Smooth muscle cell (in vitro differentiated cells): Measurements from ENCODE around the gene UGT2A2. TPM values are rescaled to one million over a fixed set of nuclear protein-coding genes. Genes with fewer than 3 reads are reported as not detected.

Source experiments
- DNase-seq: peaks from one replicate; lab custom pipeline; 2025; ENCODE audit not compliant: unreplicated experiment; lab: John Stamatoyannopoulos, UW
- H2AFZ ChIP-seq: fragments of 200-600 bp; sonication (generic); 2 replicates; pipeline ENCODE4 v1.6.0; 2016; ENCODE audit warnings: antibody characterized with exemption, low read depth, mild to moderate bottlenecking
- H3F3A ChIP-seq: fragments of 200-600 bp; sonication (generic); 2 replicates; pipeline ENCODE4 v1.6.0; 2017; ENCODE audit warnings: antibody characterized with exemption, low read depth
- H3K27ac ChIP-seq: fragments of 200-600 bp; sonication (generic); 2 replicates; pipeline ENCODE4 v1.5.1; 2016; ENCODE audit warnings: low read depth, mild to moderate bottlenecking
- H3K27me3 ChIP-seq: fragments of 200-600 bp; sonication (generic); 2 replicates; pipeline ENCODE4 v1.6.1; 2016; ENCODE audit warnings: low read depth, mild to moderate bottlenecking
- H3K36me3 ChIP-seq: fragments of 200-600 bp; sonication (generic); 2 replicates; pipeline ENCODE4 v1.5.1; 2016; ENCODE audit warnings: low read depth
- H3K4me1 ChIP-seq: fragments of 200-600 bp; sonication (generic); 2 replicates; pipeline ENCODE4 v1.5.1; 2016; ENCODE audit warnings: low read depth
- H3K4me2 ChIP-seq: fragments of 200-600 bp; sonication (generic); 2 replicates; pipeline ENCODE4 v1.6.0; 2016; ENCODE audit warnings: mild to moderate bottlenecking
- H3K4me3 ChIP-seq: fragments of 200-600 bp; sonication (generic); 2 replicates; pipeline ENCODE4 v1.5.1; 2016; ENCODE audit warnings: mild to moderate bottlenecking
- H3K79me2 ChIP-seq: fragments of 200-600 bp; sonication (generic); 2 replicates; pipeline ENCODE4 v1.6.0; 2016; ENCODE audit warnings: low read depth, mild to moderate bottlenecking
- H3K9ac ChIP-seq: fragments of 200-600 bp; sonication (generic); 2 replicates; pipeline ENCODE4 v1.6.0; 2016; ENCODE audit warnings: low read depth
- H3K9me3 ChIP-seq: fragments of 200-600 bp; sonication (generic); replicated peaks from 2 replicates; pipeline ENCODE4 v1.5.1; 2016; ENCODE audit warnings: low read depth
- H4K20me1 ChIP-seq: fragments of 200-600 bp; sonication (generic); 2 replicates; pipeline ENCODE4 v1.6.0; 2016; ENCODE audit warnings: low read depth
- WGBS: methylation state at CpG from one replicate; pipeline ENCODE4 v1.1.7; 2016; ENCODE audit warnings: low lambda C conversion rate; 5-methylcytosine and 5-hydroxymethylcytosine counted together
- polyA plus RNA-seq: library from polyadenylated mRNA; unstranded; fragments of >200 nt; fragmentation: Nextera tagmentation; extraction: Ambion mirVana; gene quantifications from 2 replicates; pipeline ENCODE4 v1.2.1, GENCODE V29; 2016
- total RNA-seq: library from RNA; depleted of rRNA; stranded (reverse); fragments of >200 nt; gene quantifications from 2 replicates; pipeline ENCODE4 v1.2.3, GENCODE V29; 2014
- TF ChIP-seq, protein P1 (sequence below): fragments of 200-600 bp; sonication (generic); IDR thresholded peaks from 2 replicates; pipeline ENCODE4 v1.5.1; 2017; ENCODE audit warnings: borderline replicate concordance, mild to moderate bottlenecking, antibody characterized with exemption; ENCODE audit not compliant: insufficient read depth, poor library complexity, severe bottlenecking

The UGT2A2 gene
- total and polyA plus RNA-seq, 2 experiments from 2014 or later = not detected

DNA sequence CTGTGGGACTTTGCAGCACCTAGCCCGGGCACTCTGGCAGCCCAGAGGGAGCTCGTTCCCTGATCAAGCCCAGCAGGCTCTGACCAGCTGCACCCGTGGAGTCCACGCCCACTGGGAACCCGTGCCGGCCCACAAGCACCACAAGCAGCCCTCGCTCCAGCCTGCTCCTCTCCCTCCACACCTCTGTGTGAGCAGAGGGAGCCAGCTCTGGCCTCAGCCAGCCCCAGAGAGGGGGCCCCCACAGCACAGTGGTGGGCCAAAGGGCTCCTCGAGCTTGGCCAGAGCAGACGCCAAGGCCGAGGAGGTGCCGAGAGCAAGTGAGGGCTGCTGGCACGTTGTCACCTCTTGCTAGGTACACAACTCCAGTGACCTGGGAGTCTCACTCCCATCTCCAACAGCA, 18.7 kb upstream of the UGT2A2 start:
- H2AFZ ChIP-seq = no peak overlapping the region
- no peak for DNase-seq
- H3K9ac ChIP-seq = no peak overlapping the region
- no peak overlapping the region for H3K4me2 ChIP-seq
- H3K9me3 ChIP-seq = no peaks in the 10 kb centered on the region
- TF ChIP-seq, protein P1, sequence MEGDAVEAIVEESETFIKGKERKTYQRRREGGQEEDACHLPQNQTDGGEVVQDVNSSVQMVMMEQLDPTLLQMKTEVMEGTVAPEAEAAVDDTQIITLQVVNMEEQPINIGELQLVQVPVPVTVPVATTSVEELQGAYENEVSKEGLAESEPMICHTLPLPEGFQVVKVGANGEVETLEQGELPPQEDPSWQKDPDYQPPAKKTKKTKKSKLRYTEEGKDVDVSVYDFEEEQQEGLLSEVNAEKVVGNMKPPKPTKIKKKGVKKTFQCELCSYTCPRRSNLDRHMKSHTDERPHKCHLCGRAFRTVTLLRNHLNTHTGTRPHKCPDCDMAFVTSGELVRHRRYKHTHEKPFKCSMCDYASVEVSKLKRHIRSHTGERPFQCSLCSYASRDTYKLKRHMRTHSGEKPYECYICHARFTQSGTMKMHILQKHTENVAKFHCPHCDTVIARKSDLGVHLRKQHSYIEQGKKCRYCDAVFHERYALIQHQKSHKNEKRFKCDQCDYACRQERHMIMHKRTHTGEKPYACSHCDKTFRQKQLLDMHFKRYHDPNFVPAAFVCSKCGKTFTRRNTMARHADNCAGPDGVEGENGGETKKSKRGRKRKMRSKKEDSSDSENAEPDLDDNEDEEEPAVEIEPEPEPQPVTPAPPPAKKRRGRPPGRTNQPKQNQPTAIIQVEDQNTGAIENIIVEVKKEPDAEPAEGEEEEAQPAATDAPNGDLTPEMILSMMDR = no peak
- no peaks in the 10 kb centered on the region for H3K4me1 ChIP-seq
- H3F3A ChIP-seq = no peaks in the 10 kb centered on the region
- no peak overlapping the region for H3K27ac ChIP-seq
- no peak overlapping the region for H3K4me3 ChIP-seq
- WGBS = 96% methylated on average over 12 of the region's 12 CpGs
- no peaks in the 10 kb centered on the region for H4K20me1 ChIP-seq
- H3K36me3 ChIP-seq = no peaks in the 10 kb centered on the region
- H3K27me3 ChIP-seq = no peaks in the 10 kb centered on the region
- H3K79me2 ChIP-seq = no peaks in the 10 kb centered on the region

DNA sequence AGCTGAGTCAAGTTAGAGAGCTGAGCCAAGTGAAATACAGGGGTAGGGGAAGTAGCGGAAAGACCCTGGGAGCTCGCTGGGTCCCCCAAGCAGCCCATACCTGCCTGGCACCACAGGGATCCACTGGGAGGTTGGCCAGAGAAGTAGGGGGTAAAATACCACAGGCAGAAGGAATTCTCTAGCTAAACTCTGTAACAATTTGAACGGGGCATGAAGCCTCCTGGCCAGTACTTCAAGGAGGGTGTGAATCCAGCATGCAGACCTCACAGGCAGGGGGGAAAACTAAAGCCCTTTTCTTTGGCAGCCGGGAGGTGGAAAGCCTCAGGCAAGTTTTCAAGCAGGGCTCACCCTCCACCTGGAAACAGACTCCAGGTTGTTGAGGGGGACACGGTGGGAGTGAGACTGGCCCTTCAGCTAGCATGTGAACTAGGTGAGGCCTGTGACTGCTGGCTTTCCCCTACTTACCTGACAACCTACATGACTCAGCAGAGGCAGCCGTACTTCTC, 17.3 kb upstream of the UGT2A2 start:
- Histone ChIP-seq H3K36me3 (no peaks in the 10 kb centered on the region), H3K4me2 (no peak overlapping the region), H3K4me1 (no peaks in the 10 kb centered on the region), H3F3A (no peaks in the 10 kb centered on the region), H3K4me3 (no peak overlapping the region), H2AFZ (no peak overlapping the region), H3K9ac (no peak overlapping the region), H3K27me3 (no peaks in the 10 kb centered on the region), H3K27ac (no peak overlapping the region), H3K79me2 (no peaks in the 10 kb centered on the region), H4K20me1 (no peaks in the 10 kb centered on the region), H3K9me3 (no peaks in the 10 kb centered on the region)
- DNase-seq = no peak
- TF ChIP-seq, protein P1 = no peak
- WGBS = 78% methylated on average over 6 of the region's 6 CpGs

DNA sequence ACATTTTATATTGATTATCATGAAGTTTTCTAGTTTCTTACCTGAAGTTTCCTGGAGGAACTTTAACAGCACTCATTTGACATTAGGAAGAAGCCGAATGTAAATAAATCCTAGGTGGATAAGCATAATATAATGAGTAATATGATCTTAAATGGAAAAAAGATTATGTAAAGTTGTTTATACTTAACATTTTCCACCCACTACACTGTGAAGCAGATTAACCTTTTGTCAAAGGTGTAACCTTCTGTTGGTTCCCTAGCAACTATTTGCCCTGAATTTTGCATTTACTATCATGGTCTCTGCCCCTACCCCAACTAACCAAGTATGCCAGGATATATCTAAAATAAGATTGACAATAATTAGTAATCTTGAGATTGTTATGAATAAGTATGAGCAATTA, 13.7 kb upstream of the UGT2A2 start, which contains the start of gene UGT2A1:
UGT2A1 (minus strand) TSS at position 101 of the 400 bp plus-strand sequence. CDS start 5,603 bp downstream, outside the sequence.
- TF ChIP-seq, protein P1 = no peak
- 100% methylated on average over 1 of the region's 1 CpG for WGBS

DNA sequence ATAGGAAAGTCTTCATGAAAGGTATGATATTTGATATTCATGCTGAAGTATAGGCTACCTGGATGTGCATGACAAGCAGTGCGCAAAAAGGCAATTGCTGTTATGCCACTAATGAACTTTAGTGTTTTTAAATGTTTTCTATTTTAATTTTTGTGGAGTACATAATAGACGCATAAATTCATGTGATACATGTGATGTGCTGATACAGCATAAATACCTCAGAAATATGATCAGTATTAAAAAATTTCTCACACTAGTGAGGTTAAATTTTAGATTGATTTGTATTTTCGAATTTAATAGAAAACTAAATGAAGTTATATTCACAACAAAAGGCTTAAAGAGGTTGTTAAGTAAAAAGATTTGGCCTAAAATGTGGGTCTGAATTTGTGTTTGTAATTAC, 11.4 kb upstream of the UGT2A2 start:
- Histone ChIP-seq H3K4me3 (no peak overlapping the region), H3K4me1 (no peaks in the 10 kb centered on the region), H3K9me3 (no peaks in the 10 kb centered on the region), H2AFZ (no peak overlapping the region), H3K27me3 (no peaks in the 10 kb centered on the region), H3K27ac (no peak overlapping the region), H4K20me1 (no peaks in the 10 kb centered on the region), H3K4me2 (no peak overlapping the region), H3K79me2 (no peaks in the 10 kb centered on the region), H3K9ac (no peak overlapping the region), H3K36me3 (no peaks in the 10 kb centered on the region), H3F3A (no peaks in the 10 kb centered on the region)
- TF ChIP-seq, protein P1 = no peak
- WGBS = 63% methylated on average over 3 of the region's 3 CpGs
- DNase-seq = no peak

More for the DNA sequence above, 13.7 kb upstream of the UGT2A2 start, which contains the start of gene UGT2A1:
- H3K27me3 ChIP-seq = no peaks in the 10 kb centered on the region
- no peak within 1 kb of the TSS for H3K4me2 ChIP-seq
- no peaks in the 10 kb centered on the region for H3F3A ChIP-seq
- H3K9ac ChIP-seq = no peak within 1 kb of the TSS
- no peaks in the 10 kb centered on the region for H3K4me1 ChIP-seq
- H3K9me3 ChIP-seq = no peaks in the 10 kb centered on the region
- H2AFZ ChIP-seq = no peak within 1 kb of the TSS
- no peaks in the 10 kb centered on the region for H4K20me1 ChIP-seq
- H3K79me2 ChIP-seq = no peaks in the 10 kb centered on the region
- H3K36me3 ChIP-seq = no peaks in the 10 kb centered on the region
- H3K4me3 ChIP-seq = no peak within 1 kb of the TSS
- DNase-seq = no peak
- no peak within 1 kb of the TSS for H3K27ac ChIP-seq
